NCI-H2196 (cell line): ENCODE data around the gene UBR2.

Experiments
- DNase-seq: peaks from one replicate; lab custom pipeline; 2025; ENCODE audit not compliant: unreplicated experiment; lab: John Stamatoyannopoulos, UW

Gene UBR2

DNA sequence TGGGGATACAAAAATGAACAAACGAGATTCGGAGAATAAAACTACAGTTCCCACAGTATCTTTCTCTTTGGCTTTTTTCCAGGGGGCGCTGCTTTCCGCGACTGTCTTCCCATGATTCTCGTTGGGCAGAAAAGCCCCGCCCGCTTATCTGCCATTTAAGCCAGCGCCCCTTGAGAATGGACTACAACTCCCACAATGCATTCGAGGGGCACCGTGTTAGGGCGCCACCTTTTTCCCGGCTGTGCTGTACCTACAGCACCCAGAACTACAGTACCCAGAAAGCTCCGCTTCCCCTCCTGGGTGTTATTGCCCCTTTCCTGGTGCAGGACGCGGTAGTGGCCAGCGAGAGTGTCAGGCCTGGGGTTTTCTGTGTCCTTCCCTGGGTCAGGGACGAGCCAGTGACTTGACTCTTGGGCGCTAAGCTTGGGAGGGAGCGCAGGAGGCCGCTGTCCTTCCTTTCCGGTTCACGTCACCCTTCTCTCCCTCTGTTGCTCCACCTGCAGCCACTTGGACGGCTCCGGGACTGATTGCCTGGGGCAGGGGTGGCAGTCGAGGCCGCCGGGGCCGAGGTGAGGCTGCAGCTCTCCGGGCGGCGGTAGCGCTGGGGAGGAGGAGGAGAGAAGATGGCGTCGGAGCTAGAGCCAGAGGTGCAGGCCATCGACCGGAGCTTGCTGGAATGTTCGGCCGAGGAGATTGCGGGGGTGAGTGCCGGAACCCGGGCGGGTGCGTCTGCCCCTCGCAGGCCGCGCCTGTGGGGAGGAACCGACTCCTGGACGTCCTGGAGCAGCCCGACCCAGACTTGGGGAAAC is at the start of gene UBR2:
UBR2 (plus strand) TSS at position 333 of the 809 bp plus-strand sequence; CDS start at position 624, 291 bp downstream.
- DNase-seq = peak; percentile 98

- no peak for DNase-seq
These were observed 49.1 kb upstream of the UBR2 start for GRCh38 chr6:42514745-42515144.

DNA sequence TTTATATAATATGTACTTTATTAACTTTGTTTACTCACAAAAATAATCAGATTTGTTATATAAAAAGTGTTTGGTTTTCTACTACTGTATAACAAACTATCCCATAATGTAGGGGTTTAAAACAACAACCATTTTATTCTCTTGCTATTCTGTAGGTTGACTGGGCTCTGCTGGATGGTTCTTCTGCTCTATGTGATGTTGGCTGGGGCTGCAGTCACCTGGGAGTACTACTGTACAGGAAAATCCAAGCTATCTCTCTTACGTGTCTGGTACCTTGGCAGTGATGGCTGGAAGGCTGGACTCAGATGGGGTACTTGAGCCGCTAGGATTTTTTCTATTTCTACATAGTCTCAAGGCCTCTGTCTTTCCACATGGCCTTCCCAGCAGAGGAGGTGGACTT is 44.0 kb upstream of the UBR2 start:
- no peak for DNase-seq

DNA sequence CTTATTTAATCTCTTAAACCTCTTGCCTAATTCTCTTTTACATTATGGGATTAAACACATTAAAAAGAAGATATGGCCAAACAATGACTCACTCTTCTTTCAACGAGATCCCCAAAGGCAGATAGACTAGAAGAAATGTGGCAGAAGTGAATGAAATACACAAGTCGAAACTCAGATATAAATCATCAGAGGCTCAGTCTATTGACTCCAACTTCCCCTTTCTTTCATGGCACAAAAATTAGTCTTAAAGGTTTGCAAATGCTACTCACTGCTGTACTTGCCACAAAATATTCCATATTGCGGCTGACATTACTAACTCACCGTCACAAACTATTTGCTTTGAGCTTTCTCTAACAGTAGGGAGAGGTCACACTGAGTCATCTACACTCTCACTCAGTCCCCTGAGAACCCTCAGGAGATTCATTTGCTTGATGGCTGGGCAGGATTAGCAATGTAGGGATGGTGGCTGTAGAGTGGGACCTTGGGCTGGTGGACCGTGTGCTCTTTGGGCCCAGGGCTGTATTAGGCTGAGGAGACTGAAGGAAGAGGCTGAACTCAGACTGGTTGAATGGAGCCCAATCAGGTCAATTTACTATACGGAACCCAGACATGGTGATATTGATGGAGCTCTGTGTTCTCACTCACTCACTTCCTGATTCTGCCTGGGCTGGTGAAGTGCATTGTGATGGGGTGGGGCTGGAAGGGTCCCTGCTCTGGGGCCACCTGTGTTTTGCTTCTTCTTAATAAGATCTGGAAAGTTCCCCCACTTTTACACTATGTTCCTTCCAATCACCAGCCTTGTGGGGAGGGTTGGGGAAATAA is 42.8 kb upstream of the UBR2 start:
- DNase-seq = no peak

DNA sequence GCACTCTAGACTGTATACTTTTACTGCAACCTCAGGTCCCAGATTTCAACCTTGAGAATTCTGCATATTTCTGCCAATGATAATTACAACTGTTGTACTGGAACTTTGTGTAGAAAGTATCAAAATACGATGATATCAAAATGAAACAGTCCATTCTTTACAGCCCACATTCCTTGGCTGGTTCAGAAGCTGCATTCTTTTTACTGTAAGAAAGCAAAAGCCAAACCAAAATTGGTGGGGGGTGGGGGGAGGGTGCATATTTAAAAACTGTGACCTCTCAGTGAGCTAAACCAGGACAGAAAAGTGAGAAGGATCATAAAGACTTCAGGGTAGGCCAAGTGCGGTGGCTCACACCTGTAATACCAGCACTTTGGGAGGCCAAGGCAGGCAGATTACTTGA is 41.8 kb upstream of the UBR2 start:
- DNase-seq = no peak

- DNase-seq = no peak
These were observed 40.7 kb upstream of the UBR2 start for GRCh38 chr6:42522942-42523814.

DNA sequence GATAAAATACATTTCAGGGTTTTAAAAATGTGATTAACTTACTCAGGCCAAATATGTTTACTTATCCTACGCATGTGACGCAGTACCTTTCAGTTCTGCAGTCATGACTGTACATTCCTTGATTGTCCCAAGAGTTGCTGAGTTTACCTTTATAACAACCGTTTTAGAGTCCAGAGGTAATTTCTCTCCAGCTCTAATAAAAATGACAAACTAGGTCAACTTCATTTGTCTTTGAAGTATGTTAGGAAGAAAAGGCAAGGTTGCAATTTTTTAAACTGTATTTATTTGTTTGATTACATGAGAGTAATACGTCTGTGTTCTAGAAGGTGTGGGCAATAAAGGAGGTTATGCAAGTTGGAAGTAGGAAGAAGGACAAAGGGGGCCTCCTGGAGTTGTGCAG is 38.6 kb upstream of the UBR2 start:
- DNase-seq = no peak

- DNase-seq = no peak
These were observed 37.2 kb upstream of the UBR2 start for GRCh38 chr6:42526616-42527015.

DNA sequence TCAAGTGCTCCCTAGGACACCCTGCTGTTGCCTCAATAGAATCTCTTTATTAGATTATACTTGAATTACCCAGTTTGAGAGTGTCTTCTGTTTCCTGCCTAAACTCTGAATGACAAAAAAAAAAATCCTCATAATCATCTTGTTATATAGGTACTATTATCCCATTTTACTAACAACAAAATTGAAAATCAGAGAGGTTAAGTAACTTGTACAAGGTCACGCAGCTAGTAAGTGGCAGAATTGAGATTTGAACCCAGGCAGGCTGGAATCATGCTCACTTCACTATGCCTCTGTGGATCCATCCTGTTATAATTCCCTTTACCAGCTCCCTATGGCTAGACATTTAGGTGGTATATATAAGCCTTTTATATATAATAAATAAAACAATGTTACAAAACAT is 36.6 kb upstream of the UBR2 start:
- no peak for DNase-seq

DNA sequence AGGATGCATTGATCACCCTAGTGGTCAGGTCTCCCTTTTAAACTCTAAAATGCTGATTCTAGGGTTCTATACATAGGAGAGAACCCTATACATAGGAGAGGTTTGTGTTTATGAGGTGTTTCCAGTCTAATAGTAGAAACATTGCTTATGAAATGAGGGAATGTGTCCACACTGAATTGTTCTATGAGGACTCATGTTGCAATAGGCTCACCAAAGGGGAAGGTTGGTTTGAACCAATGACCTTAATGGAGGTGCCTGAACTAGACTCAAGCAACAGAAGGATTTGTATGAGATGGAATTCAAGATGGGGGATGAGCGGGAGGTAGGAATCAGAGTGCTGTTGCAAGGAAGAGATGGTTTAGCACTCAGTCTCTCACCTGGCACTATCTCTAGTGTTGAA is 33.5 kb upstream of the UBR2 start:
- no peak for DNase-seq

GRCh38 chr6:42530751-42531150 is 33.1 kb upstream of the UBR2 start:
- DNase-seq = no peak

DNA sequence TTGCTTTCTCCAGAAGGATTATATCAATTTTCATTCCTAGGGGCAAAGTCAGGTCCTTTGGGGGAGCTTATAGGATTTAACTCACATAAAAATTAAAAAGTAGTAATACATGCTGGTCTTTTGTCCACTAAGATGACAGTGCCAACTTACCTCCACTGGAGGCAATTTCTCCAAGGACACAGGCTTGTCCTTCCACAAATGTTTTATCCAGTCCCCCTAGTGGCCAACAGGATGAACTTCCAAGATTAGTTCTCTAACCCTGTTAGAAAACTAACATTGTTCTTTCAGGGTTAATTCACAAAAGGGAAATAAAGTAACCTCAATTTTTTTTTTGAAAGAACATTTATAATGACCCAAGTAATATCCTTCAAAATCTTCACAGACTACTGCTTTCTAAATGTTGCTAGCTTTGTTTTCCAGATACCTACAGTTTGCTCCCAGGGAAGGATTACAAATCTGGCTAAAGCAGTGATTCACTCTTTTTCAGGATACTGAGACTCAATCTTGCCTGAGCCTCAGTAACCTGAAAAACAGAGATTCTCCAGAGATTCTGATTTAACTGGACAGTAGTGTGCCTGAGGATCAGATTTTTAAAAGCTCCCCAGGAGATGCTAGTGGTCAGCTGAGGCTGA is 31.7 kb upstream of the UBR2 start:
- DNase-seq = peak; percentile 58

DNA sequence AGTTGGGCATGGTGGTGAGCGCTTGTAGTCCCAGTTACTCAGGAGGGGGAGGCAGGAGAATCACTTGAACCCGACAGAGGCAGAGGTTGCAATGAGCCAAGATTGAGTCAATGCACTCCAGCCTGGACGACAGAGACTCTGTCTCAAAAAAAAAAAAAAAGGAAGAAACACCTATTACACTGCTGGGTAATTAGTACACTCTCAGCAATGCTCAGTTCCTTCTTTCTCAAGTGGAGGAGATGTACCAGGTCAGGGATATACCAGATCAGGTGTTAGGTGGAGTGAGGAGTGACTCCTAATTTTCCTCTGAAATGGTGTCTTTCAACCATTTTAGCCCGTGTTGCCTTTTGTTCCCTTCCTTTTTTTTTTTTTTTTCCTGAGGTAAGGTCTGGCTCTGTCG is 30.0 kb upstream of the UBR2 start:
- no peak for DNase-seq

DNA sequence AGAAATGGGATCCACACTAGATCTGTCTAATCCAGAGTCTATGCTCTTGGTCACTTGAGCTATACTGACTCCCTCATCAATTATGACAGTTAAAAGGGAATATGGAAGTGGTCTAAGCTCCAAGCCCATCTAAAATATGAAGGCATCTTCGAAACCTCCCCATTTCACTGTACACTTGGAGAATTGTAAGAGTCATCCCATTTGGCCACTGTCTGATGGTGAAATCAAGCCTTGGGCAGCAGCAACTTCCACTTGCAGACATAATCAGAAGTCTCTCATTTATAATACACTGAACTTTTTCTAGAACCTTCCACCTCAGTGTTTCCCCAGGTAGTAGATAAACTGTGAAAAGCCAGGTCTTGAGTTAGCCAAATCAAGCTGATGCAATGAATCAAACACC is 26.3 kb upstream of the UBR2 start:
- no peak for DNase-seq

DNA sequence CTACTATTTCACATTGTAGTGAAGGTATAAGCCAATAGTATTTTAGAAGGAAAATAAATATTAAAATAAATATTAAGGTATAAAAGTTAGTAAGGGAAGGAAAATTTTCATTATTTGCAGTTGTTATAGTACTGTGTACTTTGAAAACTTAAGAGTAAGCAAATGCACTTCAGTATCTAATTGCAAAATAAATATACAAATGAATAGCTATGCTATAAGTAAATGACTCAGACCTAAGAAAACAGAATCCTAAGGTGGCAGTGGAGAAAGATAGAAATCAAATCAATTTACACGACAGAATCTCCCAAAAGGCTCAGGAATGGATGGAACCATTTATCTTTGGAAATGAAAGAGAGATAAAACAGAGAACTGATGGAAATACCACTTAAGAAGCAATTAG is 24.7 kb upstream of the UBR2 start:
- no peak for DNase-seq

DNA sequence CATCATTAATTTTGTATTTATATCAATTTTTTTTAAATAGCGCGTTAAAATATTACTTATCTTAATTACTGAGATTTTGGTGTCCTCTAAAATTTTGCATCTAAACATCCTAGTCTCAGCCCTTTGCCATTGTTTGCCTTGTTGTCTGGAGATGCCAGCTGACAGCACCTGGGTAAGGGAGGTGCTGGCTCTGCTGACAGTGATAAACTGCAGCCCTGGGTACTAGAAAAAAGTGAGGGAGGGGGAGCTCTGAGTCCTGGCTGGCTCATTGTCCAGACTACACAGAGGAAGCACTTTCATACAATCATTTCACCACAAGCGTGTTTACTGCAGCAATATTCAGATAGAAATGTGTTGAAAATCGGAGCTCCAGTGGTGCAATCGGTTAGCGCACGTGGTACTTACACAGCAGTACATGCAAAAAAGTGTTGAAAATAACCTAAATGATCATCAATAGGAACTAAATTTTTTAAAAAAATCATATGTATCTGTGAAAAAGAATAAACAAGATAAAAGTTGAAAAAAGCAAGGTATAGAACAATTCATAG is 18.5 kb upstream of the UBR2 start:
- DNase-seq = no peak

GRCh38 chr6:42547407-42548329 is 16.2 kb upstream of the UBR2 start:
- peak; percentile 81 for DNase-seq

- DNase-seq = no peak
These were observed 13.6 kb upstream of the UBR2 start for GRCh38 chr6:42550277-42550676.

DNA sequence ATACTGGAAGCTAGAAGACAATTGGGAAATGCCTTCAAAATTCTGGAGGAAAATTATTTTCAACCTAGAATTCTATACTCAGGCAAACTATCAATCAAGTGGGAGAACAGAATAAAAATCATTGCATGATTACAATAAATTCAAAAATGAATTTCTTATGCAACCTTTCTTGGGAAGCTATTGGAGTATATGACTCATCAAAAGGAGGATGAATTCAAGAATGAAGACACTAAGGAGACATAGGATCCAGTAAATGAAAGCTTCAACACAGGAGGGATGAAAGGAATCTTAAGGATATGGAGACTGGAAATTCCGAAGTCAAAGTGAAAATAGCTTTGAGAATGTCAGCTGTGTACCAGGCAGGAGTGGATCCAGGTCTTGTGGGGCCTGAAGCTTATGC is 12.6 kb upstream of the UBR2 start:
- DNase-seq = no peak

- DNase-seq = no peak
These were observed 11.4 kb upstream of the UBR2 start for GRCh38 chr6:42552380-42552779.
